ENCODE data around the gene ACSL6. TPM values are rescaled to one million over a fixed set of nuclear protein-coding genes. Genes with fewer than 3 reads are reported as not detected.

ACSL6 gene
- total and polyA plus RNA-seq, 8 donors, result 0.45 to 1.3 (median 0.96) TPM

DNA sequence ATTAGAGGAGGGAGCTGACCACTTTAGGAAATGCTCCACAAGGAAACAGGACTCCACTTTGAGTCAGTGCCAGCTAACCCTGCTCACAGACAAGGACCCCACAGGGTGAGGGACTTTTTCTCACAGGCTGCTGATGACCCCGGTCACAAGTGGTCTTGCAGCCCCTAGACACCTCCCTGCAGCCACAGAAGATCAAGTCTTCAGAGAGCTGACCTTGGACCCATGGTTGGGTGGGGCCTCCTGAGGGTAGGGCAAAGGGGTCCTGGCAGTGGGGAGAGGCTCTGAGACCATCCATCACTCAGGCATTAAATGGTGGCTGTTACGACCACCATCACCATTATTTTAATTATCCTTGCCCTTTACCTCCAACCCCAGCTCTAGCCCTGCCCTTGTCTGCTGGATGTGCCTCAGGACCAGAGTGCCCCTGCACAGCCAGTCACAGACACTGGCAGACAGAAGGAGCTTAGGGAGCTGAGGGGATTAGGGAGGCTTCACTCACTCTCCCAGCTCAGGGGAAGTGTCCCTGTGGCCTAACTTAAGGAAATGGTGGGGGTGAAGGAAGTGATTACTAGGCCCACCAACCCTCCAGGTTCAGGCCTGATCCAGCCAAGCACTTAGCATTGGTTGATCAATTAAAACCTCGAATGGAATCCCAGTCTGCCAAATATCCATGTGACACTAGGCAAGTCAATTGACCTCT, 1.6 kb downstream of the ACSL6 start:
- peaks cover 0 to 12% of the 10 kb centered on the region in 2 donors for H3K4me1 ChIP-seq
- intact Hi-C loops (cut with DNase I), result loop anchor here in 1 of 2 donors (5.0 to 10.0 kb wide), 2 partner anchors 205 to 423 kb away; no protein-coding TSS in a partner anchor
- H3K27ac ChIP-seq, result no peak overlapping the region
- no peaks in the 10 kb centered on the region for H3K36me3 ChIP-seq
- DNase-seq (no peak), ATAC-seq (no peak)
- TF ChIP-seq, protein P1, sequence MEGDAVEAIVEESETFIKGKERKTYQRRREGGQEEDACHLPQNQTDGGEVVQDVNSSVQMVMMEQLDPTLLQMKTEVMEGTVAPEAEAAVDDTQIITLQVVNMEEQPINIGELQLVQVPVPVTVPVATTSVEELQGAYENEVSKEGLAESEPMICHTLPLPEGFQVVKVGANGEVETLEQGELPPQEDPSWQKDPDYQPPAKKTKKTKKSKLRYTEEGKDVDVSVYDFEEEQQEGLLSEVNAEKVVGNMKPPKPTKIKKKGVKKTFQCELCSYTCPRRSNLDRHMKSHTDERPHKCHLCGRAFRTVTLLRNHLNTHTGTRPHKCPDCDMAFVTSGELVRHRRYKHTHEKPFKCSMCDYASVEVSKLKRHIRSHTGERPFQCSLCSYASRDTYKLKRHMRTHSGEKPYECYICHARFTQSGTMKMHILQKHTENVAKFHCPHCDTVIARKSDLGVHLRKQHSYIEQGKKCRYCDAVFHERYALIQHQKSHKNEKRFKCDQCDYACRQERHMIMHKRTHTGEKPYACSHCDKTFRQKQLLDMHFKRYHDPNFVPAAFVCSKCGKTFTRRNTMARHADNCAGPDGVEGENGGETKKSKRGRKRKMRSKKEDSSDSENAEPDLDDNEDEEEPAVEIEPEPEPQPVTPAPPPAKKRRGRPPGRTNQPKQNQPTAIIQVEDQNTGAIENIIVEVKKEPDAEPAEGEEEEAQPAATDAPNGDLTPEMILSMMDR (IDR thresholded peaks at IDR 0.05), result no peak
- peaks cover 10 to 69% of the 10 kb centered on the region in 2 donors for H3K27me3 ChIP-seq
- no peaks in the 10 kb centered on the region for H3K9me3 ChIP-seq
- no peak overlapping the region for H3K4me3 ChIP-seq

DNA sequence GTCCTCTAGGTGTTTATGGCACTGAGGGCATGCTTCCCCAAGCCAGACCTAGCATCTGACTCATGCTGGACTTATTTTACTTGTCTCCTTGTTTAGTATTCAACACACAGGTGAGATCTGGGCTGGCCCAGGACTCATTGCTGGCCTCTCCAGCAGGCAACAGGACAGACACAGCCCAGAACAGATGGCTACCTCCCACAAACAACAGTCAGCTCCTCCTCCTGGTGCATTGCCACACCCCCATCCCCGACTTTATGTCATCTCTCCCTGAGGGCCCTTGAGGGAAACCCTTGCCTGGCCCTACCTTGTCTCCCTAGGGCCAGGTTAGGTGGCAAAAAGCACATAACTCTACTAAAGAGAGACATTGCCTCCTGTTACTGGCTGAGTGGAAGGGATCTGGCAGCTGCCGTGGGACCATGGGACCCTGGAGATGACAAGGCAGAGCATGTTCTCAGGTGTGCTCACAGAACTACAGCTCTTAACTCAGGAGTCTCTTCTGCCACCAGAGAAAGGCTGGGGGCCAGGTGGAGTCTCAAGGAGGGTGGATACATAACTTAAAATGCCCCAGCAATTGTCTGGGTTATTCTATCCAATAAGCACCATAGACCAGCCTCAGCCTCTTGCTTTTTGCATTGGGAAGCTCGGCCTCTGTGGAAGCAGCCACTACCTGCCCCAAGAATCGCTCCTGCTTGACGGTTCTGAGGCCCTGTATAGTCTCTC, 2.3 kb downstream of the ACSL6 start:
- Histone ChIP-seq H3K9me3 (no peaks in the 10 kb centered on the region), H3K4me3 (no peak overlapping the region), H3K4me1 (peaks cover 0 to 12% of the 10 kb centered on the region in 2 donors), H3K36me3 (no peaks in the 10 kb centered on the region), H3K27ac (no peak overlapping the region), H3K27me3 (peaks cover 10 to 62% of the 10 kb centered on the region in 2 donors)
- peak in 1 of 4 donors; percentile 35 for DNase-seq
- ATAC-seq, result peak; percentile 73
- intact Hi-C loops (cut with DNase I), result loop anchor here in 1 of 2 donors (5.0 to 10.0 kb wide), 2 partner anchors 204 to 422 kb away; no protein-coding TSS in a partner anchor
- TF ChIP-seq, protein P1 (IDR thresholded peaks at IDR 0.05), result no peak

DNA sequence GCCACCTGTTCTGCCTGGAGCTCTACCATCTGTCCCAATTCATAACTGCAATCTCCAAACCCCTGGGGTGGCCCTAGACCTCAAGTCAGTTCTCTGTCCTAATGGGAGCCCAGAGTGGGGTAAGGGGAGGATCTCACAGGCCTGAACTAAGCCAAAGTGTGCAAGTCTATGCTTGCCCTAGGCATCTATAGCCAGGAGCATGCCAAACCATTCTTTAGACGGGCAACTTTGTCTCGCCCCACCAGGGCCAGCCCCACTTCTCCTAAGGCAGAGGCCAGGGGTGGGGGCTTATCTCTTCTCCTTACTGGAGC, 3.3 kb downstream of the ACSL6 start:
- H3K36me3 ChIP-seq, result no peaks in the 10 kb centered on the region
- intact Hi-C loops (cut with DNase I), result loop anchor here in 1 of 2 donors (5.0 to 10.0 kb wide), 2 partner anchors 203 to 421 kb away; no protein-coding TSS in a partner anchor
- ATAC-seq (no peak), DNase-seq (no peak)
- H3K9me3 ChIP-seq, result no peaks in the 10 kb centered on the region
- H3K27me3 ChIP-seq, result peaks cover 10 to 52% of the 10 kb centered on the region in 2 donors
- TF ChIP-seq, protein P1 (IDR thresholded peaks at IDR 0.05), result peak in 1 of 2 donors; percentile 32
- H3K27ac ChIP-seq, result no peak overlapping the region
- peaks cover 0 to 12% of the 10 kb centered on the region in 2 donors for H3K4me1 ChIP-seq
- no peak overlapping the region for H3K4me3 ChIP-seq

DNA sequence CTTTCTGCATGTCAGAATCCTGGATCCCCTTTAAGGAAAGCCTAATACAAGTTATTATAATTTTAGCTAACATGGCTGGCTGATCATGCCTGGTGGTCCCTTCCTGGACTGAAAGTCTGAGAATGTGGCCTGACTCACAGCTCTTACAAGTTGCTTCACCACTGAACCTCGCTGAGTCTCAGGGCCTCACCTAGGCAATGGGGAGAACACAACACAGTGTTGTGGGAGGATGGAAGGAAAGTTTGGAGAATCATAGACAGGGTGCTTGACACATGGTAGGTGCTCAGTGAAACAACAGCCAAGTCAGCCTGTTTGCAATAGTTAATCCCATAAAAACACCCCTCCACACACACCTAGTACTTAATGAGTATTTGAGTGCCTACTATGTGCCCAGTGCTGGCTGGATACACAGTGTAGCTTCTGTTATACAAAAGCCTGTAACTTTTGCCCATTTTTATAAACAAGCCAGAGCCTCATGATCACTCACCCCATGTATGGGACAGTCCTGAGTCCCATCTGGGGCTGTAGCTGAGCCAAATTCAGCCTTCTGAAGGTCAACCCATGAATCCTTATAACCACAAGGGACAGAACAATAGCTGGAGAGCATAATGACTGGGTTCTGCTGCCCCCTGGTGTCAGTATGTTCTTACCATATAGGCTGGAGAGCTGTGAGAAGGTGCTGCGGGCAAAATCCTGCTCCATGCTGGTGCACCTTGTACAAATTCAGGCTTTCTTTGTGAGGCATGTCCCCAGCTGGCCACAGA, 3.9 kb downstream of the ACSL6 start:
- no peaks in the 10 kb centered on the region for H3K36me3 ChIP-seq
- H3K27me3 ChIP-seq, result peaks cover 10 to 46% of the 10 kb centered on the region in 2 donors
- H3K4me3 ChIP-seq, result no peak overlapping the region
- intact Hi-C loops (cut with DNase I), result loop anchor here in 1 of 2 donors (5.0 to 10.0 kb wide), 2 partner anchors 203 to 420 kb away; no protein-coding TSS in a partner anchor
- TF ChIP-seq, protein P1 (IDR thresholded peaks at IDR 0.05), result peak; percentile 72 to 86
- no peaks in the 10 kb centered on the region for H3K9me3 ChIP-seq
- DNase-seq (peak in 3 of 4 donors; percentile 30 to 69 (median 63)), ATAC-seq (peak; percentile 82)
- peaks cover 0 to 12% of the 10 kb centered on the region in 2 donors for H3K4me1 ChIP-seq
- H3K27ac ChIP-seq, result no peak overlapping the region
